Measurements from ENCODE around the gene FNTB. TPM values are rescaled to one million over a fixed set of nuclear protein-coding genes. Genes with fewer than 3 reads are reported as not detected.

The FNTB gene
- total RNA-seq, 2 donors from 2014 or later: 12.1 to 20.7 TPM

GRCh38 chr14:64968651-64969050 is 18.0 kb upstream of the FNTB start:
- Histone ChIP-seq H3K9ac (ENCODE audit: low read depth in 2 of 2, low read length in 2 of 2) (no peak overlapping the region), H3K4me3 (no peak overlapping the region), H3K27ac (no peak overlapping the region), H3K36me3 (no peaks in the 10 kb centered on the region), H3K27me3 (no peaks in the 10 kb centered on the region), H3K9me3 (no peaks in the 10 kb centered on the region), H3K4me1 (no peaks in the 10 kb centered on the region)
- TF ChIP-seq CTCF (IDR thresholded peaks at IDR 0.05): no peak
- DNase-seq: no peak
- intact Hi-C loops (cut with DNase I): no loop called here

DNA sequence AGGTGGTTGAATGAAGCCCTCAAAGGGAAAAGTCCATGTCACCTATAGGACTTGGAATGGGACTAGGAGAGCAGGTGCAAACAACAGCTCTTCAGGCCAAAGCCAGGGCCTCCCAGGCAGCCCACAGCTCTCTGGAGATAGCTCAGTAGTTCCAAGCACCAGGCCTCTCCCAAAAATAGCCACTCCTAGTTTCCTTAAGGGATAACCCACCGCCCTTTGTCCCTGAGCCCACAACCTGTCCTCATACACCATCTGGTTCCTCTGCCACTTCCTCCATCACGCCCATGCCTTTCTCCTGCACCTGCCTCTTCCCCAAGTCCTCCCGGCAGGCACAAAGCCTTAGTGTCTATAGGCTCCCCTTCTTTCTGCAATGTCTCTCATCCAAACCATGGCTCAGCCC is 16.7 kb upstream of the FNTB start:
- peak; percentile 60 for DNase-seq
- Histone ChIP-seq H3K9me3 (no peaks in the 10 kb centered on the region), H3K27ac (no peak overlapping the region), H3K27me3 (no peaks in the 10 kb centered on the region), H3K9ac (ENCODE audit: low read depth in 2 of 2, low read length in 2 of 2) (no peak overlapping the region), H3K4me1 (no peaks in the 10 kb centered on the region), H3K4me3 (no peak overlapping the region), H3K36me3 (no peaks in the 10 kb centered on the region)
- intact Hi-C loops (cut with DNase I): no loop called here
- TF ChIP-seq CTCF (IDR thresholded peaks at IDR 0.05): no peak

DNA sequence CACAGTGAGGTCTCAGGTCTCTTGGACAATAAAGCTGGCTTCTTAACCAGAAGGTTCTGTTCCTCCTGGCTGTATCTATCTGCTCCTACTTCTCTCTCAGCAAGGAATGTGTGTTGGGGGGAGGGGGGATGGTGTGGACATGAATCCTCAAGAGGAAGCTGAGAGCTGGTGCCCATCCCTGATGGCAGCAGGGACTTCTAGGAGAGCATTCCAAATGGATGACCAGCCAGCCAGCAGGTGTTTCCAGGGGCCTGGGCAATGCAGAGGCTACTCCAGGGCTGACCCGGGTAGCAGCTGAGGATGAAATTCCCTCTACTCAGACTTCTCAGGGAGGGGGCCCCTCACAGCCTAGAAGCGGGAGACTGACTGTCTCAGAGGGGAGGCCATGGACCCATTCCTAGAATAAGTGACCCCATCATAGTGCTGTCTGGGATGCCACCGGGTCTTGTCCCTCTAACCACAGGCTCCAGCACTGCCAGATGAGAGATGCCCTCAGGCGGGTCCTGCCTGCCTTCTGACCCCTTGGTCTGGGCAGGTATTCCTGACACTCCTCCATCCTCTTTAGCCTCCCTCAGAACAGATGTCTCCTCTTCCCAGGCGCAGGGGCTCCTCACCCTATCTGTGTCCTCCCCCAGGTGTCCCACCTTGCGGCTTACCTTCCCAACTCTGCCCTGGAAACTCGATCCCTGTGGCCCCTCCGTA is 15.8 kb upstream of the FNTB start:
- Histone ChIP-seq H3K36me3 (no peaks in the 10 kb centered on the region), H3K9me3 (no peaks in the 10 kb centered on the region), H3K9ac (ENCODE audit: low read depth in 2 of 2, low read length in 2 of 2) (peak overlapping the region; percentile 57 to 72), H3K4me3 (peak overlapping the region; percentile 67), H3K27me3 (no peaks in the 10 kb centered on the region), H3K27ac (peak overlapping the region; percentile 19), H3K4me1 (no peaks in the 10 kb centered on the region)
- DNase-seq: peak; percentile 42
- TF ChIP-seq CTCF (IDR thresholded peaks at IDR 0.05): no peak
- intact Hi-C loops (cut with DNase I): no loop called here

DNA sequence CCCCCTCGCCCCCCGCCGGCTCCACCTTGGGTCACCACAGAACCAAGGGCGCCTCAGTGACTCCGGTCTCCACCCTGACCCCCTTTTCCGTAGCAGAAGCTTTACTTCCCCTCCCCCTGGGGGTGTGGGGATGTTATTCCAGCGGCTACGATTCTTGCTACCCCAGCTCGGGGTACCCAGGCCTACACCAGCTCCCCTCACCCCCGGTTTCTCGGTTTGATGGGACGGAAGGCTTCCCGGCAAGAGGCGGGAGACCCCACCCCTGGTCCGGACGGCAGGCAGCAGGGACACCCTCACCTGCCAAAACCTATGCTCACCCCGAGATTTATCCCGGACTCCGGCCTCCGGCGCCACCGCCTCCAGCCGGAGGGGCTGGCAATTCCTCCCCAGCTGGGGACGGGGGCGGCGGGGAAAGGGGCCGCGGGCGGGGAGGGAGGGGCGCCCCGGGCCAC is 15.2 kb upstream of the FNTB start:
- no peaks in the 10 kb centered on the region for H3K9me3 ChIP-seq
- no peaks in the 10 kb centered on the region for H3K36me3 ChIP-seq
- no peak for TF ChIP-seq CTCF (IDR thresholded peaks at IDR 0.05)
- intact Hi-C loops (cut with DNase I): no loop called here
- H3K9ac ChIP-seq (ENCODE audit: low read depth in 2 of 2, low read length in 2 of 2): peak overlapping the region; percentile 57 to 72
- peak overlapping the region; percentile 67 for H3K4me3 ChIP-seq
- H3K27ac ChIP-seq: peak overlapping the region; percentile 19
- no peaks in the 10 kb centered on the region for H3K4me1 ChIP-seq
- DNase-seq: peak; percentile 31
- H3K27me3 ChIP-seq: no peaks in the 10 kb centered on the region

- DNase-seq: peak; percentile 45
- Histone ChIP-seq H3K4me3 (peak within 1 kb of the TSS; percentile 72), H3K27me3 (no peaks in the 10 kb centered on the region), H3K9ac (ENCODE audit: low read depth in 2 of 2, low read length in 2 of 2) (peak within 1 kb of the TSS; percentile 57 to 72), H3K27ac (peak within 1 kb of the TSS; percentile 19), H3K36me3 (no peaks in the 10 kb centered on the region), H3K4me1 (no peaks in the 10 kb centered on the region), H3K9me3 (no peaks in the 10 kb centered on the region)
- TF ChIP-seq CTCF (IDR thresholded peaks at IDR 0.05): no peak
- intact Hi-C loops (cut with DNase I): no loop called here
Observed at GRCh38 chr14:64971943-64972791, 14.5 kb upstream of the FNTB start, which contains the start of gene RAB15. RAB15 (minus strand) TSS chr14:64972336; CDS start chr14:64972076, 260 bp downstream.

Data from colonic mucosa (tissue), 4 donors.